HEK293 (cell line): ENCODE measurements around the gene C9orf85.
"Not testable (repeated sequence)": the region's sequence is repeated elsewhere in the genome, so short reads cannot be mapped to it uniquely, and the experiment has no call there.

ENCODE experiments used
- CTCF ChIA-PET: fragments of 350-600 bp; formaldehyde crosslinking; extraction: SDS; loops from one replicate; lab custom pipeline; 2021; ENCODE audit warnings: antibody characterized with exemption; lab: Yijun Ruan, JAX
- POLR2A ChIA-PET: fragments of 300-600 bp; formaldehyde crosslinking; extraction: SDS; loops from one replicate; lab custom pipeline; 2020; ENCODE audit warnings: antibody characterized with exemption, inconsistent platforms; lab: Yijun Ruan, JAX
- H3K27ac ChIP-seq: fragments of 200-500 bp; sonication (Bioruptor generic); 2 replicates; pipeline ENCODE4 v1.5.1; 2014; ENCODE audit warnings: low read depth, low read length, control low read depth, inconsistent platforms; ENCODE audit errors: extremely low read depth
- H3K36me3 ChIP-seq, 2 experiments: fragments of 200-500 bp in 1 of 2; sonication (Bioruptor generic) in 1 of 2; 1 replicate in 1 of 2; 2 replicates in 1 of 2; pipeline ENCODE4 v1.5.1; 2014 to 2017; ENCODE audit warnings: inconsistent platforms in 2 of 2, low read length in 2 of 2; ENCODE audit not compliant: control insufficient read depth in 2 of 2, insufficient read depth in 1 of 2
- H3K4me1 ChIP-seq: fragments of 200-500 bp; sonication (Bioruptor generic); 2 replicates; pipeline ENCODE4 v1.5.1; 2014; ENCODE audit warnings: mild to moderate bottlenecking, low read length, inconsistent platforms; ENCODE audit not compliant: control insufficient read depth, insufficient read depth
- H3K4me3 ChIP-seq: 2 replicates; pipeline ENCODE4 v1.5.1; 2011; ENCODE audit warnings: low read depth, mild to moderate bottlenecking, control low read depth, low read length, moderate library complexity
- H3K9me3 ChIP-seq: fragments of 200-500 bp; sonication (Bioruptor generic); 2 replicates; pipeline ENCODE4 v1.5.1; 2014; ENCODE audit warnings: low read depth, low read length, inconsistent platforms; ENCODE audit not compliant: control insufficient read depth, insufficient read depth
- OSR2 ChIP-seq: fragments of 450-650 bp; formaldehyde crosslinking; IDR thresholded peaks from 2 replicates; pipeline ENCODE4 v1.5.1; 2016; ENCODE audit warnings: missing biosample characterization, missing genetic modification characterization
- SP2 ChIP-seq: fragments of 450-650 bp; formaldehyde crosslinking; IDR thresholded peaks from 2 replicates; pipeline ENCODE4 v1.5.1; 2016; ENCODE audit warnings: missing biosample characterization, missing genetic modification characterization
- ZEB2 ChIP-seq: fragments of 450-650 bp; formaldehyde crosslinking; IDR thresholded peaks from 2 replicates; pipeline ENCODE4 v1.5.1; 2016; ENCODE audit warnings: missing biosample characterization, missing genetic modification characterization
- ZNF146 ChIP-seq: fragments of 450-650 bp; formaldehyde crosslinking; IDR thresholded peaks from 2 replicates; pipeline ENCODE4 v1.5.1; 2016; ENCODE audit warnings: missing biosample characterization, missing genetic modification characterization
- ZNF174 ChIP-seq: fragments of 450-650 bp; formaldehyde crosslinking; IDR thresholded peaks from 2 replicates; pipeline ENCODE4 v1.5.0; 2017; ENCODE audit warnings: missing biosample characterization, mild to moderate bottlenecking, missing genetic modification characterization
- ZNF221 ChIP-seq: fragments of 450-650 bp; formaldehyde crosslinking; IDR thresholded peaks from 2 replicates; pipeline ENCODE4 v1.5.1; 2017; ENCODE audit warnings: missing biosample characterization, missing genetic modification characterization, borderline replicate concordance
- ZNF426 ChIP-seq: fragments of 450-650 bp; formaldehyde crosslinking; IDR thresholded peaks from 2 replicates; pipeline ENCODE4 v1.5.1; 2017; ENCODE audit warnings: missing biosample characterization, missing genetic modification characterization, mild to moderate bottlenecking, inconsistent platforms, moderate library complexity
- ZNF501 ChIP-seq: fragments of 450-650 bp; formaldehyde crosslinking; IDR thresholded peaks from 2 replicates; pipeline ENCODE4 v1.5.1; 2016; ENCODE audit warnings: missing biosample characterization, missing genetic modification characterization
- ZNF510 ChIP-seq: fragments of 450-650 bp; formaldehyde crosslinking; IDR thresholded peaks from 2 replicates; pipeline ENCODE4 v1.5.1; 2018; ENCODE audit warnings: mild to moderate bottlenecking, missing genetic modification characterization, missing biosample characterization; ENCODE audit not compliant: insufficient replicate concordance
- ZNF558 ChIP-seq: fragments of 450-650 bp; formaldehyde crosslinking; IDR thresholded peaks from 2 replicates; pipeline ENCODE4 v1.5.1; 2016; ENCODE audit warnings: missing biosample characterization, missing genetic modification characterization
- ZNF707 ChIP-seq: fragments of 450-650 bp; formaldehyde crosslinking; IDR thresholded peaks from 2 replicates; pipeline ENCODE4 v1.5.1; 2016; ENCODE audit warnings: missing biosample characterization, missing genetic modification characterization
- ZNF776 ChIP-seq: fragments of 450-650 bp; formaldehyde crosslinking; IDR thresholded peaks from 2 replicates; pipeline ENCODE4 v1.5.0; 2017; ENCODE audit warnings: missing biosample characterization, missing genetic modification characterization, borderline replicate concordance
- ZNF777 ChIP-seq: fragments of 450-650 bp; formaldehyde crosslinking; IDR thresholded peaks from 2 replicates; pipeline ENCODE4 v1.5.1; 2017; ENCODE audit warnings: missing biosample characterization, missing genetic modification characterization, borderline replicate concordance
- ZNF843 ChIP-seq: fragments of 450-650 bp; formaldehyde crosslinking; IDR thresholded peaks from 2 replicates; pipeline ENCODE4 v1.5.1; 2016; ENCODE audit warnings: missing biosample characterization, missing genetic modification characterization
- TF ChIP-seq, protein P1 (sequence below): fragments of 450-650 bp; formaldehyde crosslinking; IDR thresholded peaks from 2 replicates; pipeline ENCODE4 v1.5.1; 2017; ENCODE audit warnings: missing biosample characterization, missing genetic modification characterization
- TF ChIP-seq, protein P2 (sequence below): fragments of 450-650 bp; formaldehyde crosslinking; IDR thresholded peaks from 2 replicates; pipeline ENCODE4 v1.5.1; 2016; ENCODE audit warnings: missing biosample characterization, missing genetic modification characterization
- TF ChIP-seq, protein P3 (sequence below): fragments of 450-650 bp; formaldehyde crosslinking; IDR thresholded peaks from 2 replicates; pipeline ENCODE4; 2016; ENCODE audit warnings: missing biosample characterization, missing genetic modification characterization

C9orf85 gene

DNA sequence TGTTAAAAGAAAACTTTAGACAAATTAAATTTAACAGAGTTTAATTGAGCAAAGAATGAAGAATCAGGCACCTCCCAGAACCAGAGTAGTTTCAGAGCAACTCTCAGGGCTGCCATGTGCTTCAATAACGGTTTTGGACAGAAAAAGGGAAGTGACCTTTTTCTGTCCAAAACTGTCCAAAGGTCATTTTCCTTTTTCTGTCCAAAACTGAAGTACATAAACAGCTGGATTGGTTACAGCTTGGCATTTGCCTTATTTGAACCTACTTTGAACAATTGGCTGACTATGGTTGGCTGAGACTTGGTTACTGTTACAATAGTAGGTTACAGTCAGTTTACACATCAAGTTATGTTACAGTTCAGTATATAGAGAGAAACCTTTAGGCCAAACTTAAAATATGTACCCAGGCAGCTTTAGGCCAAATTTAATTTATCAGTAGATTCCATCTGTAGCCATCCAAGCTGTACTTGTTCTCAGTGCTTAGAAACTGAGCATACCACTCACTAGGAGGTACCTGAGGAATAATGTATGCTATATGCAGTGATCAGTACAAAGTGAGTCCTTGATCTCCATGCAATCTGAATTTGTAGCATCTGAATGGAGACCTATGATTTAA is 44.0 kb downstream of the C9orf85 start:
- peaks cover 2% of the 10 kb centered on the region; the same call in 1 of the 2 replicates for H3K4me1 ChIP-seq
- ChIA-PET CTCF (no interaction called here), POLR2A (no interaction called here)
- H3K36me3 ChIP-seq = peaks cover 0 to 3% of the 10 kb centered on the region in 2 experiments; a peak in 1 of 3 replicates
- no peaks in the 10 kb centered on the region for H3K9me3 ChIP-seq
- TF ChIP-seq ZNF843 (tag by site-specific recombination) (no peak), ZNF777 (tag by site-specific recombination) (no peak), ZNF426 (no peak)
- H3K27ac ChIP-seq = no peak overlapping the region
- no peak overlapping the region for H3K4me3 ChIP-seq

DNA sequence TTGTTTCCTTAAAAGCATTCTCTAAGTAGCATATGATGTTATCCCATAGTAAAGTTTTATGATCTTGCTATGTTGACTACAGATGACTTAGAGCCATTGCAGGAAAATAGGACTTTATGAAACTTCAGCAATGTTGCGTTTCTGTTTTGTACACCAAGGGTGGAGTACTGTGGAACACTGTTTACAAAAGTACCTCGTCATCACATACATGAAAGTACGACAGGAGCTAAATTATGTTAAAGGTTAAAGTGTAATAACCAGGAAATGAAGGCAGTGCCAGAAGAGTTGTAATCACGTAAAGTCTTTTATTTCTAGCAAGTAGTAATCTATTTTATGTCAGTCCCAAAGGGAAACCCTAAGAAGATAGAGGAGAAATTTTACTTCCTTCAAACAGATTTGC is 50.9 kb downstream of the C9orf85 start:
- CTCF ChIA-PET = interaction anchor here (0.6 kb wide), 1 partner anchor 8 kb away, joined by 4 read pairs; no protein-coding TSS in a partner anchor
- Histone ChIP-seq H3K4me1 (no peaks in the 10 kb centered on the region), H3K4me3 (no peak overlapping the region)

DNA sequence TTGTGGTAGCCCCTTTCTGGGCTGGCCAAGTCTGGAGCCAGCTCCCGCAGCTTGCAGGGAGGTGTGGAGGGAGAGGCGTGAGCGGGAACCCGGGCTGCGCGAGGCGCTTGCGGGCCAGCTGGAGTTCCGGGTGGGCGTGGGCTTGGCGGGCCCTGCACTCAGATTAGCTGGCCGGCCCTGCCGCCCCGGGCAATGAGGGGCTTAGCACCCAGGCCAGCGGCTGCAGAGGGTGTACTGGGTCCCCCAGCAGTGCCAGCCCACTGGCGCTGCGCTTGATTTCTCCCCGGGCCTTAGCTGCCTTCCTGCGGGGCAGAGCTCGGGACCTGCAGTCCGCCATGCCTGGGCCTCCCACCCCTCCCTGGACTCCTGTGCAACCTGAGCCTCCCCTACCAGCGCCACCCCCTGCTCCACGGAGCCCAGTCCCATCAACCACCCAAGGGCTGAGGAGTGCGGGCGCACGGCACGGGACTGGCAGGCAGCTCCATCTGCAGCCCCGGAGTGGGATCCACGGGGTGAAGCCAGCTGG is 52.1 kb downstream of the C9orf85 start:
- H3K4me1 ChIP-seq, H3K36me3 ChIP-seq, POLR2A ChIA-PET, H3K4me3 ChIP-seq, H3K27ac ChIP-seq, H3K9me3 ChIP-seq, CTCF ChIA-PET: not testable (repeated sequence)

More for the DNA sequence above, 50.9 kb downstream of the C9orf85 start:
- no peak overlapping the region for H3K27ac ChIP-seq
- TF ChIP-seq ZNF776 (tag by site-specific recombination) = no peak
- TF ChIP-seq, protein P1, sequence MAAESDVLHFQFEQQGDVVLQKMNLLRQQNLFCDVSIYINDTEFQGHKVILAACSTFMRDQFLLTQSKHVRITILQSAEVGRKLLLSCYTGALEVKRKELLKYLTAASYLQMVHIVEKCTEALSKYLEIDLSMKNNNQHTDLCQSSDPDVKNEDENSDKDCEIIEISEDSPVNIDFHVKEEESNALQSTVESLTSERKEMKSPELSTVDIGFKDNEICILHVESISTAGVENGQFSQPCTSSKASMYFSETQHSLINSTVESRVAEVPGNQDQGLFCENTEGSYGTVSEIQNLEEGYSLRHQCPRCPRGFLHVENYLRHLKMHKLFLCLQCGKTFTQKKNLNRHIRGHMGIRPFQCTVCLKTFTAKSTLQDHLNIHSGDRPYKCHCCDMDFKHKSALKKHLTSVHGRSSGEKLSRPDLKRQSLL (tag by site-specific recombination) = no peak
- TF ChIP-seq ZNF777 (tag by site-specific recombination) = no peak
- no peak for TF ChIP-seq OSR2
- TF ChIP-seq ZNF501 = no peak
- no peak for TF ChIP-seq ZNF221
- TF ChIP-seq ZNF707 (tag by site-specific recombination) = no peak
- no peak for TF ChIP-seq SP2
- TF ChIP-seq, protein P2, sequence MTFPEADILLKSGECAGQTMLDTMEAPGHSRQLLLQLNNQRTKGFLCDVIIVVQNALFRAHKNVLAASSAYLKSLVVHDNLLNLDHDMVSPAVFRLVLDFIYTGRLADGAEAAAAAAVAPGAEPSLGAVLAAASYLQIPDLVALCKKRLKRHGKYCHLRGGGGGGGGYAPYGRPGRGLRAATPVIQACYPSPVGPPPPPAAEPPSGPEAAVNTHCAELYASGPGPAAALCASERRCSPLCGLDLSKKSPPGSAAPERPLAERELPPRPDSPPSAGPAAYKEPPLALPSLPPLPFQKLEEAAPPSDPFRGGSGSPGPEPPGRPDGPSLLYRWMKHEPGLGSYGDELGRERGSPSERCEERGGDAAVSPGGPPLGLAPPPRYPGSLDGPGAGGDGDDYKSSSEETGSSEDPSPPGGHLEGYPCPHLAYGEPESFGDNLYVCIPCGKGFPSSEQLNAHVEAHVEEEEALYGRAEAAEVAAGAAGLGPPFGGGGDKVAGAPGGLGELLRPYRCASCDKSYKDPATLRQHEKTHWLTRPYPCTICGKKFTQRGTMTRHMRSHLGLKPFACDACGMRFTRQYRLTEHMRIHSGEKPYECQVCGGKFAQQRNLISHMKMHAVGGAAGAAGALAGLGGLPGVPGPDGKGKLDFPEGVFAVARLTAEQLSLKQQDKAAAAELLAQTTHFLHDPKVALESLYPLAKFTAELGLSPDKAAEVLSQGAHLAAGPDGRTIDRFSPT (tag by site-specific recombination) = no peak
- TF ChIP-seq ZNF146 (tag by site-specific recombination) = no peak
- no peak for TF ChIP-seq ZNF558 (tag by site-specific recombination)
- no peak for TF ChIP-seq ZEB2
- TF ChIP-seq ZNF510 = no peak
- no peak for TF ChIP-seq ZNF174 (tag by site-specific recombination)
- TF ChIP-seq, protein P3, sequence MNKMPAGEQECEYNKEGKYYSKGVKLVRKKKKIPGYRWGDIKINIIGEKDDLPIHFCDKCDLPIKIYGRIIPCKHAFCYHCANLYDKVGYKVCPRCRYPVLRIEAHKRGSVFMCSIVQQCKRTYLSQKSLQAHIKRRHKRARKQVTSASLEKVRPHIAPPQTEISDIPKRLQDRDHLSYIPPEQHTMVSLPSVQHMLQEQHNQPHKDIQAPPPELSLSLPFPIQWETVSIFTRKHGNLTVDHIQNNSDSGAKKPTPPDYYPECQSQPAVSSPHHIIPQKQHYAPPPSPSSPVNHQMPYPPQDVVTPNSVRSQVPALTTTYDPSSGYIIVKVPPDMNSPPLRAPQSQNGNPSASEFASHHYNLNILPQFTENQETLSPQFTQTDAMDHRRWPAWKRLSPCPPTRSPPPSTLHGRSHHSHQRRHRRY = no peak
- peaks cover 0 to 2% of the 10 kb centered on the region in 2 experiments; a peak in 1 of 3 replicates for H3K36me3 ChIP-seq
- H3K9me3 ChIP-seq = no peaks in the 10 kb centered on the region
- POLR2A ChIA-PET = interaction anchor here (0.7 kb wide), 1 partner anchor 31 kb away, joined by 3 read pairs; no protein-coding TSS in a partner anchor
